SU-DHL-6 (cell line): ENCODE data around the gene C15orf61.

Source experiments
- CTCF ChIP-seq: fragments of 200-600 bp; sonication (generic); IDR thresholded peaks from one replicate; pipeline ENCODE4 v1.5.1; 2017; ENCODE audit warnings: antibody characterized with exemption, mild to moderate bottlenecking, low read length, moderate library complexity; ENCODE audit not compliant: insufficient read depth, poor library complexity, severe bottlenecking
- EZH2phosphoT487 ChIP-seq: fragments of 200-600 bp; sonication (generic), shearing (Covaris generic); conservative IDR thresholded peaks from 2 replicates; pipeline ENCODE4 v1.6.1; 2018; ENCODE audit warnings: mild to moderate bottlenecking, antibody characterized with exemption, low read length, moderate library complexity, mixed read lengths

- TF ChIP-seq CTCF (no peak), EZH2phosphoT487 (no peak)
These were observed 3.3 kb downstream of the C15orf61 start for GRCh38 chr15:67524235-67524634.
